Smooth muscle cell (in vitro differentiated cells): Measurements from ENCODE around the gene ZNF135. TPM values are rescaled to one million over a fixed set of nuclear protein-coding genes. Genes with fewer than 3 reads are reported as not detected.

Source experiments
- DNase-seq: peaks from one replicate; lab custom pipeline; 2025; ENCODE audit not compliant: unreplicated experiment; lab: John Stamatoyannopoulos, UW
- H2AFZ ChIP-seq: fragments of 200-600 bp; sonication (generic); 2 replicates; pipeline ENCODE4 v1.6.0; 2016; ENCODE audit warnings: antibody characterized with exemption, low read depth, mild to moderate bottlenecking
- H3F3A ChIP-seq: fragments of 200-600 bp; sonication (generic); 2 replicates; pipeline ENCODE4 v1.6.0; 2017; ENCODE audit warnings: antibody characterized with exemption, low read depth
- H3K27ac ChIP-seq: fragments of 200-600 bp; sonication (generic); 2 replicates; pipeline ENCODE4 v1.5.1; 2016; ENCODE audit warnings: low read depth, mild to moderate bottlenecking
- H3K27me3 ChIP-seq: fragments of 200-600 bp; sonication (generic); 2 replicates; pipeline ENCODE4 v1.6.1; 2016; ENCODE audit warnings: low read depth, mild to moderate bottlenecking
- H3K36me3 ChIP-seq: fragments of 200-600 bp; sonication (generic); 2 replicates; pipeline ENCODE4 v1.5.1; 2016; ENCODE audit warnings: low read depth
- H3K4me1 ChIP-seq: fragments of 200-600 bp; sonication (generic); 2 replicates; pipeline ENCODE4 v1.5.1; 2016; ENCODE audit warnings: low read depth
- H3K4me2 ChIP-seq: fragments of 200-600 bp; sonication (generic); 2 replicates; pipeline ENCODE4 v1.6.0; 2016; ENCODE audit warnings: mild to moderate bottlenecking
- H3K4me3 ChIP-seq: fragments of 200-600 bp; sonication (generic); 2 replicates; pipeline ENCODE4 v1.5.1; 2016; ENCODE audit warnings: mild to moderate bottlenecking
- H3K79me2 ChIP-seq: fragments of 200-600 bp; sonication (generic); 2 replicates; pipeline ENCODE4 v1.6.0; 2016; ENCODE audit warnings: low read depth, mild to moderate bottlenecking
- H3K9ac ChIP-seq: fragments of 200-600 bp; sonication (generic); 2 replicates; pipeline ENCODE4 v1.6.0; 2016; ENCODE audit warnings: low read depth
- H3K9me3 ChIP-seq: fragments of 200-600 bp; sonication (generic); replicated peaks from 2 replicates; pipeline ENCODE4 v1.5.1; 2016; ENCODE audit warnings: low read depth
- H4K20me1 ChIP-seq: fragments of 200-600 bp; sonication (generic); 2 replicates; pipeline ENCODE4 v1.6.0; 2016; ENCODE audit warnings: low read depth
- CTCF ChIP-seq: fragments of 200-600 bp; sonication (generic); IDR thresholded peaks from 2 replicates; pipeline ENCODE4 v1.5.1; 2017; ENCODE audit warnings: borderline replicate concordance, mild to moderate bottlenecking, antibody characterized with exemption; ENCODE audit not compliant: insufficient read depth, poor library complexity, severe bottlenecking
- WGBS: methylation state at CpG from one replicate; pipeline ENCODE4 v1.1.7; 2016; ENCODE audit warnings: low lambda C conversion rate; 5-methylcytosine and 5-hydroxymethylcytosine counted together
- polyA plus RNA-seq: library from polyadenylated mRNA; unstranded; fragments of >200 nt; fragmentation: Nextera tagmentation; extraction: Ambion mirVana; gene quantifications from 2 replicates; pipeline ENCODE4 v1.2.1, GENCODE V29; 2016
- total RNA-seq: library from RNA; depleted of rRNA; stranded (reverse); fragments of >200 nt; gene quantifications from 2 replicates; pipeline ENCODE4 v1.2.3, GENCODE V29; 2014

Gene ZNF135
- total and polyA plus RNA-seq, 2 experiments from 2014 or later, result 3.2 to 3.7 TPM

- H3K4me2 ChIP-seq, result no peak overlapping the region
- H3F3A ChIP-seq, result no peaks in the 10 kb centered on the region
- no peak overlapping the region for H3K27ac ChIP-seq
- no peaks in the 10 kb centered on the region for H3K79me2 ChIP-seq
- no peaks in the 10 kb centered on the region for H3K4me1 ChIP-seq
- H3K9ac ChIP-seq, result no peak overlapping the region
- no peaks in the 10 kb centered on the region for H3K36me3 ChIP-seq
- 92% methylated on average over 12 of the region's 12 CpGs for WGBS
- no peak overlapping the region for H3K4me3 ChIP-seq
- no peaks in the 10 kb centered on the region for H4K20me1 ChIP-seq
- no peaks in the 10 kb centered on the region for H3K9me3 ChIP-seq
- DNase-seq, result no peak
- TF ChIP-seq CTCF, result no peak
- no peaks in the 10 kb centered on the region for H3K27me3 ChIP-seq
- H2AFZ ChIP-seq, result no peak overlapping the region
Observed at GRCh38 chr19:58024661-58025060, 34.4 kb upstream of the ZNF135 start.

GRCh38 chr19:58033741-58034476 lies 25.2 kb upstream of the ZNF135 start, which contains the start of gene ZSCAN1:
Gene ZSCAN1 (plus strand): TSS chr19:58034025. CDS start chr19:58037837, 3,812 bp downstream.
- WGBS, result under 1% methylated on average over 66 of the region's 101 CpGs
- Histone ChIP-seq H3K9me3 (no peaks in the 10 kb centered on the region), H3K4me3 (peak within 1 kb of the TSS; percentile 51), H4K20me1 (no peaks in the 10 kb centered on the region), H3K9ac (peak within 1 kb of the TSS; percentile 39), H3K4me2 (peak within 1 kb of the TSS; percentile 86), H3K27me3 (no peaks in the 10 kb centered on the region), H2AFZ (no peak within 1 kb of the TSS), H3K27ac (peak within 1 kb of the TSS; percentile 32), H3F3A (no peaks in the 10 kb centered on the region), H3K4me1 (no peaks in the 10 kb centered on the region), H3K36me3 (no peaks in the 10 kb centered on the region), H3K79me2 (no peaks in the 10 kb centered on the region)
- peak; percentile 20 for DNase-seq
- no peak for TF ChIP-seq CTCF

GRCh38 chr19:58034477-58034793 lies 24.6 kb upstream of the ZNF135 start:
- H3K4me2 ChIP-seq, result peak overlapping the region; percentile 86

More at GRCh38 chr19:58034477-58034793, 24.6 kb upstream of the ZNF135 start:
- 3% methylated on average over 7 of the region's 20 CpGs for WGBS
- Histone ChIP-seq H3K27me3 (no peaks in the 10 kb centered on the region), H3K79me2 (no peaks in the 10 kb centered on the region), H3K4me1 (no peaks in the 10 kb centered on the region), H3K27ac (no peak overlapping the region), H3K4me3 (peak overlapping the region; percentile 51), H3K9me3 (no peaks in the 10 kb centered on the region), H2AFZ (no peak overlapping the region), H4K20me1 (no peaks in the 10 kb centered on the region), H3F3A (no peaks in the 10 kb centered on the region), H3K36me3 (no peaks in the 10 kb centered on the region), H3K9ac (peak overlapping the region; percentile 39)
- no peak for DNase-seq
- TF ChIP-seq CTCF, result no peak
